Neural cell (in vitro differentiated cells): ENCODE data around the gene IFIT3.

Source experiments
- MXI1 ChIP-seq: fragments of 450-650 bp; conservative IDR thresholded peaks from 2 replicates; pipeline ENCODE4 v1.6.1; 2014; ENCODE audit warnings: antibody characterized with exemption, mild to moderate bottlenecking; ENCODE audit not compliant: poor library complexity, severe bottlenecking
- RAD21 ChIP-seq: fragments of 450-650 bp; conservative IDR thresholded peaks from 2 replicates; pipeline ENCODE4 v1.6.1; 2014; ENCODE audit warnings: antibody characterized with exemption, mild to moderate bottlenecking, moderate library complexity
- TF ChIP-seq, protein P1 (sequence below): fragments of 450-650 bp; IDR thresholded peaks from 2 replicates; pipeline ENCODE4 v1.5.1; 2014; ENCODE audit warnings: antibody characterized with exemption, mild to moderate bottlenecking, moderate library complexity; ENCODE audit not compliant: poor library complexity, severe bottlenecking
- TF ChIP-seq, protein P2 (sequence below): IDR thresholded peaks from 2 replicates; pipeline ENCODE4 v1.6.1; 2012; ENCODE audit warnings: borderline replicate concordance

DNA sequence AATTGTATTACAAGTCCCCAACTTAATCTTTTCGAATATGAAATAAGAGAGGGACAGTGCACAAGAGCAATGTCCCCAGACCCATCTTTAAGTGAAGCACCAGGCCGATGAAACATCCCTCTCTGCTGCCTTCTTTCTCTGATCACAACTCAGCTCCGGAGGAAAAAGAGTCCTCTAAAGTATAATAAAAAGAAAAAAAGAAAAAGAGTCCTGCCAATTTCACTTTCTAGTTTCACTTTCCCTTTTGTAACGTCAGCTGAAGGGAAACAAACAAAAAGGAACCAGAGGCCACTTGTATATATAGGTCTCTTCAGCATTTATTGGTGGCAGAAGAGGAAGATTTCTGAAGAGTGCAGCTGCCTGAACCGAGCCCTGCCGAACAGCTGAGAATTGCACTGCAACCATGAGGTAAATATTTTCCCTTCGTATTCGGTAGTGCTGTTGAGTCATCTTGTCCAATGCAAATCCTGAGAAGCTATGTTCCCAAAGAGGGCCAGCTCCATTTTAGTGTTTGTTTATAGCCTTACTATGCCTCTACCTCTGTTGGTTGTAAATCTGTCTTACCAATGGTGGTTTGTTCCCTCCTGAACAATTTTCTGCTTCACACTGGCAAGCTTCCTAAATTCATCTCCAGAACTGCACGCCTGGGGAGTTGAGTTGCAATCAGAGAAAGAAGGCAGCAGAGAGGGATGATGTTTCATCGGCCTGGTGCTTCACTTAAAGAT is 25.9 kb upstream of the IFIT3 start, which contains the start of gene IFIT2:
- TF ChIP-seq, protein P1, sequence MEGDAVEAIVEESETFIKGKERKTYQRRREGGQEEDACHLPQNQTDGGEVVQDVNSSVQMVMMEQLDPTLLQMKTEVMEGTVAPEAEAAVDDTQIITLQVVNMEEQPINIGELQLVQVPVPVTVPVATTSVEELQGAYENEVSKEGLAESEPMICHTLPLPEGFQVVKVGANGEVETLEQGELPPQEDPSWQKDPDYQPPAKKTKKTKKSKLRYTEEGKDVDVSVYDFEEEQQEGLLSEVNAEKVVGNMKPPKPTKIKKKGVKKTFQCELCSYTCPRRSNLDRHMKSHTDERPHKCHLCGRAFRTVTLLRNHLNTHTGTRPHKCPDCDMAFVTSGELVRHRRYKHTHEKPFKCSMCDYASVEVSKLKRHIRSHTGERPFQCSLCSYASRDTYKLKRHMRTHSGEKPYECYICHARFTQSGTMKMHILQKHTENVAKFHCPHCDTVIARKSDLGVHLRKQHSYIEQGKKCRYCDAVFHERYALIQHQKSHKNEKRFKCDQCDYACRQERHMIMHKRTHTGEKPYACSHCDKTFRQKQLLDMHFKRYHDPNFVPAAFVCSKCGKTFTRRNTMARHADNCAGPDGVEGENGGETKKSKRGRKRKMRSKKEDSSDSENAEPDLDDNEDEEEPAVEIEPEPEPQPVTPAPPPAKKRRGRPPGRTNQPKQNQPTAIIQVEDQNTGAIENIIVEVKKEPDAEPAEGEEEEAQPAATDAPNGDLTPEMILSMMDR, result no peak
- TF ChIP-seq MXI1, result no peak
- TF ChIP-seq RAD21, result no peak
- TF ChIP-seq, protein P2, sequence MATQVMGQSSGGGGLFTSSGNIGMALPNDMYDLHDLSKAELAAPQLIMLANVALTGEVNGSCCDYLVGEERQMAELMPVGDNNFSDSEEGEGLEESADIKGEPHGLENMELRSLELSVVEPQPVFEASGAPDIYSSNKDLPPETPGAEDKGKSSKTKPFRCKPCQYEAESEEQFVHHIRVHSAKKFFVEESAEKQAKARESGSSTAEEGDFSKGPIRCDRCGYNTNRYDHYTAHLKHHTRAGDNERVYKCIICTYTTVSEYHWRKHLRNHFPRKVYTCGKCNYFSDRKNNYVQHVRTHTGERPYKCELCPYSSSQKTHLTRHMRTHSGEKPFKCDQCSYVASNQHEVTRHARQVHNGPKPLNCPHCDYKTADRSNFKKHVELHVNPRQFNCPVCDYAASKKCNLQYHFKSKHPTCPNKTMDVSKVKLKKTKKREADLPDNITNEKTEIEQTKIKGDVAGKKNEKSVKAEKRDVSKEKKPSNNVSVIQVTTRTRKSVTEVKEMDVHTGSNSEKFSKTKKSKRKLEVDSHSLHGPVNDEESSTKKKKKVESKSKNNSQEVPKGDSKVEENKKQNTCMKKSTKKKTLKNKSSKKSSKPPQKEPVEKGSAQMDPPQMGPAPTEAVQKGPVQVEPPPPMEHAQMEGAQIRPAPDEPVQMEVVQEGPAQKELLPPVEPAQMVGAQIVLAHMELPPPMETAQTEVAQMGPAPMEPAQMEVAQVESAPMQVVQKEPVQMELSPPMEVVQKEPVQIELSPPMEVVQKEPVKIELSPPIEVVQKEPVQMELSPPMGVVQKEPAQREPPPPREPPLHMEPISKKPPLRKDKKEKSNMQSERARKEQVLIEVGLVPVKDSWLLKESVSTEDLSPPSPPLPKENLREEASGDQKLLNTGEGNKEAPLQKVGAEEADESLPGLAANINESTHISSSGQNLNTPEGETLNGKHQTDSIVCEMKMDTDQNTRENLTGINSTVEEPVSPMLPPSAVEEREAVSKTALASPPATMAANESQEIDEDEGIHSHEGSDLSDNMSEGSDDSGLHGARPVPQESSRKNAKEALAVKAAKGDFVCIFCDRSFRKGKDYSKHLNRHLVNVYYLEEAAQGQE, result no peak
